ENCODE data around the gene SLC29A1.
A peak's percentile ranks its signal among the peaks of the same experiment; 100 is the strongest.

The SLC29A1 gene

DNA sequence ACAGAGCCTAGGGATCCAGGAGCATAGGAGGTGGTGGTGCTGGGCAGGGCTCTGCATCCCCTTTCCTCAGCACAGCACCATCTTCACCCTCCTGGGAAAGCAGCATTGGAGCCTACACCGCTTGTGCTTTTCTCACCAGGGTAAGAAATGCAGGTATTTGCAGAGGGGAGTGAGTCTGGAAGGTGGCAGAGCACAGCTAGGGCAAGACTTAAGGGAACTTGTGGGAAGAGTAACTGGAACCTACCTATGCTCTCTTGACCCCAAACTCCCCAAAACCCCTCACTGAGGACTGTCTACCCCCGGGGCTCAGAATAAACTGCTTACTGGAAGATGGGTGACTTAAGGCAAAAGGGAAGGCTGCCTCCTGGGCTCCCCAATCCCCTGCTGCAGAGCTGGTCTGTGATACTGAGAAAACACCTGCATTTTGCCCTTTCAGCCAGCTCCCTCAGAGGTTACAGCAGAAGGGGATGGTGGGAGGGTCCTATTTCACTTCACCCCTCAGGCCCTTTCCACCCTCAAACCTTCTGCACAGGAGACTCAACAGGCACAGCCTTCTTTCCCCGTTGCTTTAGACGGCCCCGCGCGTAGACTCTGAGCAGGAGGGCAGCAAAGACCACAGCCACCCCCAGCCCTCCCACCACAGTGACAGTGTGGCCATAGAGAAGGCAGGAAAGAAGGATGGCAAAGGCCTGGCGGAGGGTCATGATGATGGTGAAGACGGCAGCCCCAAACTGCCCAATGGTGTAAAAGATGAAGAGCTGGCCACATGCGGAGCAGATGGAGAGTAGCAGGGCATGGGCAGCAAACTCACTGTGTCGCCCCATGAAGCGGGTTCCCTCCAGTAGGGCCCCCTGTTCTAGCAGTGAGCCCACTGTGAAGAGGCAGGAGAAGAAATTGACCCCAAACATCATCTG lies 31.1 kb downstream of the SLC29A1 start:
- DNase-seq = no peak

DNA sequence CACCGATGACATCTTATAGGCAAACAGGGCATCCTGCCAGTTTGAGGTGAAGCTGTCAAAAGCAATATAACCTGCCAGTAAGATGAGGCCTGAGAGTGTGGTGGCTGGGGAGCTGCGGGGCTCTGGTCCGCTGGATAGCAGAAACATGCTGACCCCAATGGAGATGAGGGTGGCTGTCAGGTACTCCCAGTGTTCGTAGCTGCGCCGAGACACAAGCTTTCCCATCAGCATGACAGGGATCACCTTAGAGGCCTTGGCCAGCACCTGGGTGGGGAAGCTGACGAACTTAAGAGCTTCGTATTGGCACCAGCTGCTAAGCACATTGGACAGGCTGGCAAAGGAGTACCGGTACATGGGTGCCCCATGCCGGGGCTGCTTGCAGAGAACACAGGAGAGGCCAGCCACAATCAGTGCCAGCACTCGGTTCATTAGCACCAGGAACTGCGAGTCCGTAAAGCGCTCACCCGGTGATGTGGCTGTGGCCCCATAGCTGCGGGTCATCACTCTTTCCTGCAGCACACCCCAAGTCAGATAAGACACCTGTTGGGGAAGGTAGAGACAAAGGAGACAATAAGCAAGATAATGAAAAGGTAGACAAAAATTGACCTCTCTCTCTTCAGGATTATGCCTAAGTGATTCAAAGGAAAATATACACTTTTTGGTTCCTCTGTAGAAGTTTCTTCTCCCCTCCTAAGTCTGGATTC lies 31.9 kb downstream of the SLC29A1 start:
- DNase-seq = peak in 1 of 56 donors; percentile 51

- peak in 1 of 56 donors; percentile 63 for DNase-seq
Observed at GRCh38 chr6:44255871-44256774, 32.7 kb downstream of the SLC29A1 start.

DNA sequence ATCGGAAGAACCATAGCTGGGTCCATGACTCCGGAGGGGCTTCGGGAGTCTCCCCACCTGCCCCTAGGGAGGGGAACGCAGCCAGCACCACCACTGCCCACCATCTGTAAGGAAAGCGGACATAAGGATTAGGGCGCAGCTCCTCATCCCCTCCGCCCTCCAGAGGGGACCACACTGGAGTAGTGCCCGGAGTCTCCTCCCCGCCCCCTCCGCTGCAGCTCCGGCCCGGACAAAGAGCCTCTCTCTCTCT lies 33.3 kb downstream of the SLC29A1 start:
- DNase-seq = peak in 1 of 56 donors; percentile 91

DNA sequence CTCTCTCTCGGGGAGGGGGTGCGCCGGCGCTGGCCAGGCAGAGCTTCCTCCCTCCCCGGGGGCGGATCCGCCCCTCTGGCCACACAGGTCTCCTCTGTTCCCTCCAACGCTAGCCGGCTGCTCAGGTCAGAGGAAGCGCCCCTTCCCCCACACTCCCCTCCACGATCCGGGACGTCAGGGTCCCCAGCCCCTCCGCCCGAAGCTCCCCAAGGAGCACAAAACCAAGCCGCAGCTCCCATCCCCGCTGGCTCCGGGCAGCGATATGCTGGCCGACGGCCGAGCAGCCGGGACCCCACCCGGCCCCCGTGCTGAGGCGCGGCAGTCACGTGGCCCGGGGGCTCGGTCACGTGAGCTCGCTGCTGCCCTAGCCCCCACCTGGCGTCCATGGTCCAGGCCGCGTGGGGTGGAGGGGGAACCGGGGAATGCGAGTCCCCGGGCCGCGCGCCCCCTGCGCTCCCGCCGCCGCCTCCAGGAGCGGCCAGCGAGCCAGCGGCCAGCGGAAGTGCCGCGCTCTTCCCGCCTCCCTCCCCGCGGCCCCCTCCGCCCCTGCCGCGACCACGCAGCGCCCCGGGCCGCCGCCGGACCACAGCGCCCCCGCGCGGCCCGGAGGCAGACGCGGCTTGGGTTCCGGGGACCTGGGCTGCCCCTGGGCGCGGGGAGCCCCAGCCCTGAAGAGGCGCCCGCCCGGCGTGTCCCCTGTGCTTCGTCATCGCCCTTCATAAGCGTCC lies 33.8 kb downstream of the SLC29A1 start, which contains the start of gene SLC35B2:
Gene SLC35B2, minus strand, starts transcription at position 504 of the 728 bp plus-strand sequence. Its CDS starts 118 bp downstream, at position 386.
- DNase-seq = peak; percentile 45 to 95 (median 86)

- DNase-seq = no peak
Observed at GRCh38 chr6:44257753-44258324, 34.4 kb downstream of the SLC29A1 start.

- DNase-seq = no peak
Observed at GRCh38 chr6:44258325-44258863, 35.0 kb downstream of the SLC29A1 start.

DNA sequence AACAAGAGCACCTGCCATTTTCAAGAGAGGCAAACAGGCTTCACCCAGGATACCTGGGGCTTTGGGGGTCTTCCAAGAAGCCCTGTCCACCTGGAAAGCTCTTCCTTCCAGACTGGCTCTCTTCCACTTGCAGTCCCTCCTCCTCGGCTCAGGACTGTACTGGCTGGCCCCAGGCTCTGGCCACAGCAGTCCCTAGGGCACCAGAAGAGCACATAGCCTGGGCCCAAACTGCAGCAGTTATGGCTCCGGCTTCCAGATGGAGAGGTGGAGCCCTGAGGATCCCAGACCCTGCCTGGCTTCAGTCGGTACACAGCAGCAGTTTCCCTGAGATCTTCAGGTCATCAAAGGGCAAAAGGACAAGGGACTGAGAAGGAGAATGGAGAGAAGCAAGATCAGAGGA lies 35.5 kb downstream of the SLC29A1 start:
- no peak for DNase-seq

DNA sequence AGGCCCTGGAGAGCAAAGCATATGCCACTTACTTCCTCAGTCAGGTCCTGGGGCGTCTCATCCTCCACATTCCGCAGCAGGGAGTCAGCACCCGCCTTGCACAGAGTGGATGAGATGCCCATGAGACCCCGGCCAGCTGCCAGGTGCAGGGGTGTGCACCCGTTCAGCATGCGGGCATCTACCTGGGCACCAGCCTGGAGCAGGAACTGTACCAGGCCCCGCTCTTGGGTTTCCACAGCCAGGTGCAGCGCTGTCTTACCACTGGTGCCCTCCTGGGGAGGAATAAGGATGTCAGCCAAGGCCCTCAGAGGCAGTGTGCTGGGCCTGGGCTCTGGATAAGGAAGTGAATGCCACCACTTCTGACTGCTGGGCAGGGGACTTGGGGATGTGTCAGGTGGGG lies 36.6 kb downstream of the SLC29A1 start:
- DNase-seq = no peak

DNA sequence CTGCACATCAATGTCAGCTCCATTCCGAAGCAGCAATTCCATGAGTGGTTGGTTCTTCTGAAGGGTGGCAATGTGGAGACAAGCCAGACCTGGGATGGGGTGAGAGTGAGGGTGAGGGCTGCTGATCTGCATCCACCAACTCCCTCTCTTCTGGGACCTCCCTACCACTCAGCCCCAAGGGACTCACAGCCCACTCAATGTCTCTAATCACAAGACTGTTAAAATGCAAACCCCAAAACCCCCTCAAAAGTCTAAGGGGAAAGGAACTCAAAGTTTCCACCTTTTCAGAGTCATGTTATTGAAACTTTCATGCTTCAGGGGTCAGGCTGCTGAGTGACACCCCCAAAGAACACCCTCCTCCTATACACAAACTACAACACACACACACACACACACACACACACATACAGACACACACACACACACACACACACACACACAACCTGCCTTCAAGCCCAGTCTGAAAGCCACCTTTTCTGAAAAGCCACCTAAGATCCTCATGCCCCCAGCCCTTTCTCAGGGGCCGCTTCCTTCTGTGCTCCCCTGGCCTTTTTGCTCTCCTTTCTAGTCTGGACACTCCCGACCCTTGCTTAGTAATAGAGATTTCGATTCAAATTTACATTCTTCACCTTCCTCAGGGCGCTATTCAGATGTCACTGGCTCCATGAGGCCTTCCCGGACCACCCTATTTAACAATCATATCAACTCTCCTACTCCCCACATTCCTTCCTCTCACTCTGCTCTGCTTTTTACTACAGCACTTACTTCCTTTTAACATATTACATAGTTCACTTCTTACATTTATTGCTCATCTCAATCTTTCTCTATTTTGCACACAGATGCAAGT lies 37.3 kb downstream of the SLC29A1 start:
- no peak for DNase-seq

GRCh38 chr6:44261581-44261980 lies 38.2 kb downstream of the SLC29A1 start:
- no peak for DNase-seq

GRCh38 chr6:44262467-44263353 lies 39.3 kb downstream of the SLC29A1 start:
- no peak for DNase-seq

GRCh38 chr6:44263354-44264100 lies 40.1 kb downstream of the SLC29A1 start:
- DNase-seq = no peak

- peak in 4 of 56 donors; percentile 18 to 41 (median 36) for DNase-seq
Observed at GRCh38 chr6:44264154-44265006, 41.0 kb downstream of the SLC29A1 start.

DNA sequence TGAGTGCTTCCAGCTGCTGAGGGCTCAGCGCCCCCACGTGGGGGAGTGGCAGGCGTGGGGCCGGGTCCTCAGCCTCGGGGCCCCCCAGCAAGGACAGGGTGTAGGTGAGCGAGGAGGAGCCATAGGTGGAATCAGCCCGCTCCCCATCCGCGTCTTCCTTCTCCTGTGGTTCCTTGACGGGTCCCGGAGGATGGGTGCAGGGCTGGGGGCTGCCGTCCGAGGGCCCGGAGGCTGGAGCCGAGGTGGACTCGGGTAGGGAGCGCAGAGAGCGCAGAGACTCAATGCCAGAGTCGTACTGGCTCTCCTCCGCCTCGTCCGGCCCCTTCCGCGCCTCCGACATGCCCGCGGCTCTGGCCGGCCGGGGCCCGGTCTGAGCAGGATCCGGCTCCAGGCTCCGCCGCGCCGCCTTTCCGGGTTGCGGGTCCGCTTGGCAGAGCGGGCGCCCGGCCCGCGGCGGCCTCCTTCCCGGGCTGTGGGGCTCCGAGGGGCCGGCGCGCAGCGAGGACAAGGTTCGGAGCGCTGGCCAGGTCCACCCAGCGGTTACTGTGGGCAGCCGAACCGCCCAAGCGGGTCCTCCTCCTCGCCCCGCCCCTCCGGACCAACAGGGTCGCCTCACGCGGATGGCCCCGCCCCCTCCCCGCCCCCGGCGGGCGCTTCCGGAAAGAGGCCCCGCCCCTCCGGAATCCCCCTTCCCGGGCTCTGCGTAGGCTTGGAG lies 41.8 kb downstream of the SLC29A1 start, which contains the start of gene NFKBIE:
Gene NFKBIE, minus strand, starts transcription at position 545 of the 715 bp plus-strand sequence. Its CDS starts 205 bp downstream, at position 340.
- DNase-seq = peak; percentile 42 to 96 (median 84)
